Measurements from ENCODE around the gene GAREM1. TPM values are rescaled to one million over a fixed set of nuclear protein-coding genes. Genes with fewer than 3 reads are reported as not detected.

GAREM1 gene
- total RNA-seq, 1 experiment from 2014 or later: 4.7 TPM

DNA sequence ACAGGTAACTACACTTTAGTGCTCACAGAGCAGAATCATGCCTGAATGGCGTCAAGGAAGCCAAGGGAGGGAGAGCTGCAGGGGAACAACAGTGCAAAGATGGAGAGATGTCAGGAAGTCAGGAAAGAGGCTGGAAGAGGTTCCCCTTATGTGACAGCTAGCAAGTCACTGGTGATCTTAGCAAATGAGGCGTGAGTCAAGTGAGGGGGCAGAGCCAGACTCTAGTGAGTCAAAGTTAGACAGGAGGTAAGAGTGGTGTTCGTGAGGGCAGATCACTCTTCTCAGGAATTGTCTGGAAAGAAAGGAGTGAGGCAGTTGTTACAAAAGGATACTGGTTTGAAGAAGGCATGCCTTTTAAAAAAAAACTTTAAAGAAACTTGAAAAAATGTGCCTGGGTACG, 193.8 kb downstream of the GAREM1 start:
- CTCF ChIA-PET: interaction anchor here (1.1 kb wide), 1 partner anchor 12 kb away, joined by 3 read pairs; no protein-coding TSS in a partner anchor
- Histone ChIP-seq H3K27ac (ENCODE audit: low read length) (no peak overlapping the region), H3K4me1 (ENCODE audit: control insufficient read depth, insufficient read depth, low read length) (no peaks in the 10 kb centered on the region), H3K4me3 (ENCODE audit: low read depth in 2 of 2, low read length in 2 of 2) (no peak overlapping the region), H3K27me3 (ENCODE audit: control insufficient read depth, insufficient read depth, low read length) (no peaks in the 10 kb centered on the region), H3K9me3 (ENCODE audit: control insufficient read depth, insufficient read depth, low read depth, low read length) (no peaks in the 10 kb centered on the region), H3K36me3 (ENCODE audit: control insufficient read depth, insufficient read depth, low read length) (no peaks in the 10 kb centered on the region; the same call in 1 of the 2 replicates)
- POLR2A ChIA-PET: no interaction called here
- TF ChIP-seq, protein P1, sequence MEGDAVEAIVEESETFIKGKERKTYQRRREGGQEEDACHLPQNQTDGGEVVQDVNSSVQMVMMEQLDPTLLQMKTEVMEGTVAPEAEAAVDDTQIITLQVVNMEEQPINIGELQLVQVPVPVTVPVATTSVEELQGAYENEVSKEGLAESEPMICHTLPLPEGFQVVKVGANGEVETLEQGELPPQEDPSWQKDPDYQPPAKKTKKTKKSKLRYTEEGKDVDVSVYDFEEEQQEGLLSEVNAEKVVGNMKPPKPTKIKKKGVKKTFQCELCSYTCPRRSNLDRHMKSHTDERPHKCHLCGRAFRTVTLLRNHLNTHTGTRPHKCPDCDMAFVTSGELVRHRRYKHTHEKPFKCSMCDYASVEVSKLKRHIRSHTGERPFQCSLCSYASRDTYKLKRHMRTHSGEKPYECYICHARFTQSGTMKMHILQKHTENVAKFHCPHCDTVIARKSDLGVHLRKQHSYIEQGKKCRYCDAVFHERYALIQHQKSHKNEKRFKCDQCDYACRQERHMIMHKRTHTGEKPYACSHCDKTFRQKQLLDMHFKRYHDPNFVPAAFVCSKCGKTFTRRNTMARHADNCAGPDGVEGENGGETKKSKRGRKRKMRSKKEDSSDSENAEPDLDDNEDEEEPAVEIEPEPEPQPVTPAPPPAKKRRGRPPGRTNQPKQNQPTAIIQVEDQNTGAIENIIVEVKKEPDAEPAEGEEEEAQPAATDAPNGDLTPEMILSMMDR (IDR thresholded peaks at IDR 0.05): no peak
- TF ChIP-seq SIN3A (IDR thresholded peaks at IDR 0.05; ENCODE audit: borderline replicate concordance, insufficient read depth, low read depth, low read length): no peak
- intact Hi-C loops (cut with micrococcal nuclease; ENCODE audit: unreplicated experiment) (no loop called here), in situ Hi-C loops (cut with HindIII; ENCODE audit: low pct_unique_long_range_greater_than_20kb, low sequenced_read_pairs) (no loop called here)
- ATAC-seq: no peak
- no TSS peak for BruUV-seq (replicated peaks)
- DNase-seq (ENCODE audit: low read depth, low spot score): no peak

DNA sequence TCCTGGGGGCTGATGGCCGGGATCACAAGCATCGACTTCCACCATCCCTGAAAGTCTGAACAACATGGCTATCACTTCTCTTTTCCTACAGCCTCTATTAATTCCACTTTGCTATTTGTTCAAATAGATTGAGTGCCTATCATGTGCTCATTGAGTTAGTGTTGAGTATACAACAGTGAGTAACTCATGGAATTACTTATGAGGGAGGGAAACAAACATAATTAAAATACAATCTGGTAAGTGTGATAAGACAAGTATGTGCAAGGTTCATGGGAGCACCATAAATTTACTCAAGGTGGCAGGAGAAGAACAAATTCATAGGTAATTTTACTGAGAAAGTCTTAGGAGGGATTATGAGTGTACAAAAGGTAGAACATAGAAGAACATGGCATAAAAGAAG, 194.4 kb downstream of the GAREM1 start:
- TF ChIP-seq REST (IDR thresholded peaks at IDR 0.05; ENCODE audit: insufficient read depth in 1 of 2, low read depth in 2 of 2, low read length in 1 of 2) (no peak), TCF7L2 (IDR thresholded peaks at IDR 0.05; ENCODE audit: low read depth, low read length) (no peak), POLR2AphosphoS5 (IDR thresholded peaks at IDR 0.05; ENCODE audit: low read depth, low read length) (no peak), SIN3A (IDR thresholded peaks at IDR 0.05; ENCODE audit: borderline replicate concordance, insufficient read depth, low read depth, low read length) (no peak)
- TF ChIP-seq, protein P1 (IDR thresholded peaks at IDR 0.05): no peak
- H3K4me3 ChIP-seq (ENCODE audit: low read depth in 2 of 2, low read length in 2 of 2): no peak overlapping the region
- no peaks in the 10 kb centered on the region for H3K4me1 ChIP-seq (ENCODE audit: control insufficient read depth, insufficient read depth, low read length)
- POLR2A ChIA-PET: no interaction called here
- BruUV-seq (replicated peaks): no TSS peak
- ATAC-seq (no peak), DNase-seq (ENCODE audit: low read depth, low spot score) (no peak)
- CTCF ChIA-PET: no interaction called here
- no peaks in the 10 kb centered on the region for H3K9me3 ChIP-seq (ENCODE audit: control insufficient read depth, insufficient read depth, low read depth, low read length)
- no peaks in the 10 kb centered on the region for H3K27me3 ChIP-seq (ENCODE audit: control insufficient read depth, insufficient read depth, low read length)
- no peak overlapping the region for H3K27ac ChIP-seq (ENCODE audit: low read length)
- intact Hi-C loops (cut with micrococcal nuclease; ENCODE audit: unreplicated experiment): no loop called here
- no peaks in the 10 kb centered on the region; the same call in 1 of the 2 replicates for H3K36me3 ChIP-seq (ENCODE audit: control insufficient read depth, insufficient read depth, low read length)
- in situ Hi-C loops (cut with HindIII; ENCODE audit: low pct_unique_long_range_greater_than_20kb, low sequenced_read_pairs): no loop called here

All from Panc1 (cell line).